Fibroblast of skin of right biceps (primary cell): ENCODE data around the gene SAMD14.
"Not testable (repeated sequence)": the region's sequence is repeated elsewhere in the genome, so short reads cannot be mapped to it uniquely, and the experiment has no call there.

Source experiments
- DNase-seq: peaks from one replicate; pipeline ENCODE4 v3.0.0-alpha.2; 2013

SAMD14 gene

DNA sequence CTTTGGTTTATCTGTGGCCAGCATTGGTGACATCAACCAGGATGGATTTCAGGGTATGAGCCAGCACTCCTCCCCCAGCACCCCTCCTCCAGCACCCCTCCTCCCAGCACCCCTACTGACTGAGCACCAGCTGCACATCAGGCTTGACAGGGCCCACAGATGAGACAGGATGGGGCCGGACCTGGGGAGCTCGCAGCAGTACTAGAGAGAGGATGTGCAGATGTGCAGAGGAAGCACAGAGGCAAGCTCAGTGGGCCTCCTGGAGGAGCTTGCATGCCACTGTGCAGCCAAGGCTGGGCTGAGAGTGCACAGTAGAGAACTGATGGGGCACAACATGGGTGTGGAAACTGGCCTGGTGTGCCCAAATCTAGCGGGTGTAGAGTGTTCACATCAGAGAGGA lies 57.8 kb downstream of the SAMD14 start:
- no peak for DNase-seq

DNA sequence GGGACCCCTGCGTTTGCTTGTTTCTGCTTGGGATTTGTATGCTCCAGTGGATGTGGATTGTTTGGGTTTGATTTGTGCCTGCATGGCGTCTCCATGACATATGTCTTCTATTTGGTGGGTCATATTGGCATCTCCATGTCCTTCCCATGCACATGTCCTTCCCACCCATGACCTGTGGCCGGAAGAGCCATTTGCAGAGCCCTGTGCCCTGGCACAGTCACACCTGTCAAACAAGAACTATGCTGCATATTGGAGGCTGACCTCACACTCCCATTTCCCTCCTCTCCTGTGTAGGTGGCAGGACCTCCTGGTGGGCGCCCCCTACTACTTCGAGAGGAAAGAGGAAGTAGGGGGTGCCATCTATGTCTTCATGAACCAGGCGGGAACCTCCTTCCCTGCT lies 58.3 kb downstream of the SAMD14 start:
- no peak for DNase-seq

DNA sequence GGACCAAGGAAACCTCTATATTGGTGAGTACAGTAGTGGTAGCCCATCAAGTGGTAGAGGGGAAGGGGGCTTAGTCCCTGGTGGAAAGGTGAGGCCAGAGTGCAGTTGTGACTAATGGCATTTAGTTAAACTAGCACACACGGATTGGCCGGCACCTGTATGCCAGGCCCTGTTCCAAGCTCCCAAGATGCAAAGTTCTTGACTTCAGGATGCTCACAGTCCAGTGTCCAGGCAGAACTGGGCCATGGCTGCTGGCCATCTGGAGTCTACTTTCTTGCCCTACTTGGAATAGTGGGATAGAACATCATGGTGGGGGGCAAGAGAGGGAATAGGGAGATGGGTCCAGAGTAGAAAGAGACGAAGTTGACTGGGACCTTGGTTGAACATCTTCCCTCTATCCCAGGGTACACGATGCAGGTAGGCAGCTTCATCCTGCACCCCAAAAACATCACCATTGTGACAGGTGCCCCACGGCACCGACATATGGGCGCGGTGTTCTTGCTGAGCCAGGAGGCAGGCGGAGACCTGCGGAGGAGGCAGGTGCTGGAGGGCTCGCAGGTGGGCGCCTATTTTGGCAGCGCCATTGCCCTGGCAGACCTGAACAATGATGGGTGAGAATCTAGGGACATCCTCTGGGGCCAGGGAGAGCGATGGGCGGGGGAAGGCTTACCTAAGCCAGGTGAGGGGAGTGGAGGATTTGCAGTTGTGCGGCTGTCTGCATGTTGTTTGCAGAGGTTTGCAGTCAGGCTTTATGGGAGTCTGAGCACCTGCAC lies 58.9 kb downstream of the SAMD14 start:
- no peak for DNase-seq

DNA sequence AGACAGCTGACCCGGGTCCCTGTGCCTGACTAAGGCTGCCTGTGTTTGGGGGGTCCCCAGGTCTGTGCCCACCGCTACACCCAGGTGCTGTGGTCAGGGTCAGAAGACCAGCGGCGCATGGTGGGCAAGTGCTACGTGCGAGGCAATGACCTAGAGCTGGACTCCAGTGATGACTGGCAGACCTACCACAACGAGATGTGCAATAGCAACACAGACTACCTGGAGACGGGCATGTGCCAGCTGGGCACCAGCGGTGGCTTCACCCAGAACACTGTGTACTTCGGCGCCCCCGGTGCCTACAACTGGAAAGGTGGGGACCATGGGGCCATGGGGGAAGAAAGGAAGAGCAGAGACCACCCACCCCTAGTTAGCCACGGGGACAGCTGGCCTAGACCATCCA lies 62.0 kb downstream of the SAMD14 start:
- DNase-seq = no peak

DNA sequence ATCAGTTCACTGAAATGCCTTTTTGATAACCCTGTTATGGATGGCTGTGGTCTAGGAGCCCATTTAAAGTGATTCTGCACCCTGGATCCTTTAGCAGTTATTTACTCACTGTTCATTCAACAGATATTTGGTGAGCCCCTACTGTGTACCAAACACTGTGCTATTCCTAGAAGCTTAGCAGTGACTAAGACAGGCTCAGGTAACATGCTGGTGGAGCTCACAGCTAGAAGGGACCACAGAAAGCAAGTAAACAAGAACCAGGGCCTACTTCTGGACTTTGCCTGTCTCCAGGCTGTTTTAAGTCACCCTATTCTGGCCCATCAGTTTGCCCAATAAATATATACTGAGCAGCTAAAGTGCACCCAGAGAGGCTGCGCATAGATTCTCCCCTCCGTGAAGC lies 63.0 kb downstream of the SAMD14 start:
- DNase-seq = no peak

DNA sequence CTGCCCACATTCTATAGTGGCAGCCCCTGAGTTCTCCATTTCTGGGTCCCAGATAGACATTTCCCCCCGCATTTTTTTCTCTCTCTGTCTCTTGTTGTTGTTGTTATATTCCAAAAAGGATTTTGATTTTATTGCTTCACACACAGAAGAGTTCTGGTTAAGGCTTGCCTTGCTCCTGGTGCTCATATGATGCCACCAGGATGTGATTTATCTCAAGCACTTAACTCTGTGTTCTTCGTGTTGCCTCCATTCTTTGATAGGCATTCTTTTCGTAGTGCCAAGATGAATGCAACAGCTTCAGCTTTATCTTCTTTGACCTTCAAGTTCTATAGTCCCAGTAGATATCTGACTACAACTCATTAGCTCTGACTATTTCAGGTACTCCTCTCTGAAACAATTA lies 64.9 kb downstream of the SAMD14 start:
- DNase-seq = no peak

DNA sequence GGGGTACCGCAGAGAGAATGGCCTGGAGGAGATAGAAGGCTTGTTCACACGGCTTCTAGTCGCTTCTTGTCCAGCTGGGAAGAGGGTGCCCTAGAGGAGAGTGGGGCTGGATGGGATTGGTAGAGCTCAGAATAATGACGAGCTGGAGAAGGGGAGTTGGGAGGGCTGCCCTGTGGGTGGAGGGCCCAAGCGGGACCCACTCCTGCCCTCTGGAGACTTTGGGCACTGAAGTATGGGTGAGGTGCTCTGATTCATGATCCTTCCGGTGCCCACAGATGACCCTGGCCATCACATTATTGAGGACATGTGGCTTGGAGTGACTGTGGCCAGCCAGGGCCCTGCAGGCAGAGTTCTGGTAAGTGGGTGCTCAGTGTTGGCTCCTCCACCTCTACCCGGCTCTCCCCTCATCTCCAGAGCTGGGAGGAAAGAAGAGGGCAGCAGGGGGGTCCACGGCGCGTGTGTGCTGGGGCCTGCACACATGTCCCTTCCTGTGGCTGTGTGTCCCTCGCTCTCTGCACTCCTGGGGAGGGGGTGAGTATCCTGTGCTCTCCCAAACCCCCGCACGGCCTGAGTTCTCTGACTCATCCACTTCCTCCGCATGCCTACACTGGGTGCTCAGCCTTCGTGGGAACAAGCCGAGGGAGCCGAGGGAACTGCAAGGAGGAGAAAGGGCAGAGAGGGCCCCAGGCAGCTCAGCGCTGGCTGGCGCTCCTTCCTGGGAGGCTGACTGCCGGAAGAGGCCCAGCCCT lies 65.5 kb downstream of the SAMD14 start:
- peak; percentile 98 for DNase-seq

DNA sequence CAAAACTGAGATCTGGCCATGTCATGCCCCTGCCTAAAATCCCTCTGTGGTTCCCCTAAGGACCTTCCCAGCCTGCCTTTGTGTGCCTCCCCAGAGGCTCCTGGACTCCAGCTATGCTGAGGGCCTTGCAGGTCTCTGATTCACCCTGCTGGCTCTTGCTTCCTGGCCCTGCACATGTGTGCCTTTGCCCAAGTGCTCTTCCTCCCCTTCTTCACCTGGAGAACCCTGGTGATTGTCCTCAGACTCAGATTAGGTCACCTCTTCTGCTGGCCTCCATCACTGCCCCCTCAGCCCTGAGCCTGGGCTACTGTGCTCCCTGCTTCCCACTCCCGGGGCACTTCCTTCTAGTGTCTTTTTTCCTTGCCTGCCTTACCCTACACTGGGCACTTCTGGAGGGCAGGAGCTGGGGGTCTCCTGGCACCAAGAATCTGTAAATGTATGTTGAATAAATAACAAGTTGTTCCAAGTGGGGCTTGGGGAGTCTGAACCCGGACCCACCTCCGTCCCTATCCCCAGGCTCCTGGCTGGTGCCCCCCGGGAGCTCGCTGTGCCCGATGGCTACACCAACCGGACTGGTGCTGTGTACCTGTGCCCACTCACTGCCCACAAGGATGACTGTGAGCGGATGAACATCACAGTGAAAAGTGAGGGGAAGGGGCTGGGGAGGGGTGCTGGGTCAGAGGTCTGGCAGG lies 66.3 kb downstream of the SAMD14 start:
- peak; percentile 63 for DNase-seq

DNA sequence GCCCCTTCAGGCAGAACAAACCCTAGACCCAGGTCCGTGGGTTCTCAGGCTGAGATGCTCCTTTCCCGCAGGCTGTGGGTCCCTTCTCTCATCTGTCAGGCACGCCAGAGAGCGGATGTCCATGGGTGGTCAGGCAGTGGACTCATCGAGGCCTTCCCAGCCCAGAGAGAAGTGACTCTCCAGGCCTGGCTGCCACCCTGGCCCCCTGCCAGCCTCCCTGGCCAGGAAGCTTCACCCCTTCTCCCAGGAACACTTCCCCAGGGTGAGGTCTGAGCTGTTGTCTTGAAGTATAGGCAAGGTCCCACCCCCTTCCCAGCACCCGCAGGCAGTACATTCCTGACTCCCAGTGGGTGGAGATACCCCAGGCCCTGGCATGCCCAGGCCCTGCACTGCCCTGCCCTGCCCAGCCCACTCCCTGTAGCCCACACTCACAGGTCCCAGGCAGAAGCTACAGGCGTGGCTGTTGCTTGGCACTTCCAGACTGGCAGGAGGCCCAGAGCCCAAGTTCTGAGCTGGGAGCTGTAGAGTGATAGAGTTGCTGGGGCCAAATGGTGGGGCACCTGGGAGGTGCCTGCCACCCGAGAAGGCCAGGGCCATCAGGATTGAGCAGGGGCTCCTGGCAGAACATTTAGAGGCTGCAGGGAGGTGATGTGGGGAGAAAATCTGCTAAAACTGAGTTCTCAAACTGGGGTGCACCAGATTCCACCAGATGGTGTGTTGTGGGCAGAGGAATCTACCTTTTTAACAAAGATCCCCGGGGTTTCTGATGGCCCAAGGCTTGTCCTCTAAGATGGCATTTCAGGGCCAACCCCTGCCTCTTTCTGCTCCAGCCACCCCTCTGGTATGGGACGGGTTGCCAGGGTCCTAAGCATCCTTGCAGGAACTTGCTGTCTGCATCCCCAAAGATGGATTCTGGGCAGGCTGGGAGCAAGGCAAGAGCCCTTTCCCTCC lies 67.4 kb downstream of the SAMD14 start:
- peak; percentile 63 for DNase-seq

DNA sequence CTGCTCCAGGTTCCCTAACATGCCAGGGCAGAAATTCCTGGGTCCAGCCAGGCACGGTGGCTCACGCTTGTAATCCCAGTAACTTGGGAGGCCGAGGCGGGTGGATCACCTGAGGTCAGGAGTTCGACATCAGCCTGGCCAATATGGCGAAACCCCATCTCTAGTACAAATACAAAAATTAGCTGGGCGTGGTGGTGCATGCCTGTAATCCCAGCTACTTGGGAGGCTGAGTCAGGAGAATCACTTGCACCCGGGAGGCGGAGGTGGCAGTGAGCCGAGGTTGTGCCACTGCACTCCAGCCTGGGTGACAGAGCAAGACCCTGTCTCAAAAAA lies 68.3 kb downstream of the SAMD14 start:
- not testable (repeated sequence) for DNase-seq

DNA sequence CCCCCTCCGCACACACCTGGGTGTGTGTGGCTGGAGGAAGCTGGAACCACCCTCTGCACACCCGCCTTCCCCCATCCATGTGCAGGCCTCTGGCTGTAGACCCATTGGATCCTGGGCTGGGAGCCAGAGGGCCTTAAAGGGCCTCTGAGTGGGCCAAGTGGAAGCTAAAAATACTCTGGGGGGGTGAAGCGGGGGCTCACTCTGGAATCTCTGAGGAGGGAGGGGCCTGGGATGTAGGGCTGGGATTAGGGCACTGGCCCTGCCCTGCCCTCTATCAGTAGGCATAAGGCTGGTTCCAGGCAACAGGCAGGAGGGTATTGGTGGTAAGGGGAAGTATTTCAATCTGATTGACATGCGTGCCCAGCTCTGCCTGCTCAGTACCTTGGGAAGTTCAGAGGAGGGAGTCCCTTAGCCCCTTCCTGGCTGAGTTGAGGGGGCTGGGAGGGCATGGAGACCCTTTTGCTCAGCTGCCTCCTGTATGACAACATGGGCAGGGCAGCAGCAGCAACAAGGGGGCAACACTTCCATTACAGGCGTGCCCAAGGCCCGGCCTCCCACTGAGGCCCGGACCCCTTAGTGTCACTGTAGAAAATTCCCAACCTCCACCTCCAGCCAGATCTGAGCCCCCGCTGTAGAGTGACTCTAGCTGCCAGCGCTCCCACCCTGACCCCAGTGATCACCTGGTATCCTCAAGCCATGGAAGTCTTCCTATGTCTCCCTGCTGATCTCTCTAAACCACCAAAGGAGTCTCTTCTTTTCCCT lies 68.8 kb downstream of the SAMD14 start:
- peak; percentile 81 for DNase-seq
